Calu3 (cell line): ENCODE results near the gene UBR3. TPM values are rescaled to one million over a fixed set of nuclear protein-coding genes. Genes with fewer than 3 reads are reported as not detected.
"Not testable (repeated sequence)": the region's sequence is repeated elsewhere in the genome, so short reads cannot be mapped to it uniquely, and the experiment has no call there.

Source experiments
- BruUV-seq: library from RNA; stranded (reverse); fragments of 400-500 nt; replicated peaks from 2 replicates; lab custom pipeline; 2021; lab: Mats Ljungman, UMichigan
- CTCF ChIA-PET: fragments of 300-600 bp; sonication (Branson Sonifier 250); formaldehyde crosslinking; loops from one replicate; lab custom pipeline; 2022; ENCODE audit warnings: antibody characterized with exemption; lab: Charles Lee
- DNase-seq: peaks from one replicate; pipeline ENCODE4 v3.0.0; 2022
- H3K27ac Mint-ChIP-seq: one replicate; pipeline ENCODE4 v1.8.0; 2022; ENCODE audit warnings: mixed read lengths; ENCODE audit not compliant: unreplicated experiment
- H3K27me3 Mint-ChIP-seq: one replicate; pipeline ENCODE4 v1.8.0; 2022; ENCODE audit warnings: mixed read lengths; ENCODE audit not compliant: unreplicated experiment
- H3K36me3 Mint-ChIP-seq: one replicate; pipeline ENCODE4 v1.8.0; 2022; ENCODE audit warnings: mild to moderate bottlenecking, moderate library complexity, mixed read lengths; ENCODE audit not compliant: insufficient read depth, unreplicated experiment
- H3K4me1 Mint-ChIP-seq: one replicate; pipeline ENCODE4 v1.8.0; 2022; ENCODE audit warnings: mild to moderate bottlenecking, low read depth, mixed read lengths; ENCODE audit not compliant: unreplicated experiment
- H3K4me3 Mint-ChIP-seq: one replicate; pipeline ENCODE4 v1.8.0; 2022; ENCODE audit warnings: mild to moderate bottlenecking, low read depth, moderate library complexity, mixed read lengths; ENCODE audit not compliant: unreplicated experiment
- H3K9me3 Mint-ChIP-seq: one replicate; pipeline ENCODE4 v1.8.0; 2022; ENCODE audit warnings: low read depth, mixed read lengths; ENCODE audit not compliant: unreplicated experiment
- intact Hi-C: fragments of 100-400 bp; cut with micrococcal nuclease; formaldehyde crosslinking; loops from one replicate; pipeline ENCODE4 v1.10.0; 2022; ENCODE audit not compliant: unreplicated experiment
- total RNA-seq: library from RNA; stranded (reverse); gene quantifications from 2 replicates; pipeline ENCODE4 v1.2.3, GENCODE V29; 2022
- TF ChIP-seq, protein P1 (sequence below): fragments of 200-600 bp; IDR thresholded peaks from one replicate; pipeline ENCODE4 v1.8.0; 2022; ENCODE audit warnings: antibody characterized with exemption; ENCODE audit not compliant: unreplicated experiment

UBR3 gene
- total RNA-seq, 1 experiment from 2014 or later = 33.1 TPM

GRCh38 chr2:169928463-169928864 lies 101.2 kb downstream of the UBR3 start:
- Mint-ChIP-seq H3K9me3 (no peaks in the 10 kb centered on the region), H3K27me3 (no peaks in the 10 kb centered on the region), H3K4me3 (no peak overlapping the region), H3K36me3 (peaks cover 4% of the 10 kb centered on the region), H3K4me1 (no peaks in the 10 kb centered on the region), H3K27ac (no peak overlapping the region)
- intact Hi-C loops = loop anchor here (2.0 to 5.0 kb wide), 2 partner anchors 104 to 401 kb away; partner anchors contain the start of gene METTL5
- TF ChIP-seq, protein P1, sequence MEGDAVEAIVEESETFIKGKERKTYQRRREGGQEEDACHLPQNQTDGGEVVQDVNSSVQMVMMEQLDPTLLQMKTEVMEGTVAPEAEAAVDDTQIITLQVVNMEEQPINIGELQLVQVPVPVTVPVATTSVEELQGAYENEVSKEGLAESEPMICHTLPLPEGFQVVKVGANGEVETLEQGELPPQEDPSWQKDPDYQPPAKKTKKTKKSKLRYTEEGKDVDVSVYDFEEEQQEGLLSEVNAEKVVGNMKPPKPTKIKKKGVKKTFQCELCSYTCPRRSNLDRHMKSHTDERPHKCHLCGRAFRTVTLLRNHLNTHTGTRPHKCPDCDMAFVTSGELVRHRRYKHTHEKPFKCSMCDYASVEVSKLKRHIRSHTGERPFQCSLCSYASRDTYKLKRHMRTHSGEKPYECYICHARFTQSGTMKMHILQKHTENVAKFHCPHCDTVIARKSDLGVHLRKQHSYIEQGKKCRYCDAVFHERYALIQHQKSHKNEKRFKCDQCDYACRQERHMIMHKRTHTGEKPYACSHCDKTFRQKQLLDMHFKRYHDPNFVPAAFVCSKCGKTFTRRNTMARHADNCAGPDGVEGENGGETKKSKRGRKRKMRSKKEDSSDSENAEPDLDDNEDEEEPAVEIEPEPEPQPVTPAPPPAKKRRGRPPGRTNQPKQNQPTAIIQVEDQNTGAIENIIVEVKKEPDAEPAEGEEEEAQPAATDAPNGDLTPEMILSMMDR = peak; percentile 50
- BruUV-seq = no TSS peak
- DNase-seq = peak; percentile 5
- CTCF ChIA-PET = interaction anchor here (0.6 to 0.8 kb wide), 2 partner anchors 138 to 476 kb away, joined by 3 to 5 read pairs; no protein-coding TSS in a partner anchor

GRCh38 chr2:169933124-169933711 lies 106.0 kb downstream of the UBR3 start:
- BruUV-seq = no TSS peak
- no peaks in the 10 kb centered on the region for H3K4me1 Mint-ChIP-seq
- peaks cover 4% of the 10 kb centered on the region for H3K36me3 Mint-ChIP-seq
- no peaks in the 10 kb centered on the region for H3K9me3 Mint-ChIP-seq
- no peak overlapping the region for H3K4me3 Mint-ChIP-seq
- no peaks in the 10 kb centered on the region for H3K27me3 Mint-ChIP-seq
- intact Hi-C loops = loop anchor here (10.0 kb wide), 3 partner anchors 302 to 432 kb away; no protein-coding TSS in a partner anchor
- CTCF ChIA-PET = no interaction called here
- H3K27ac Mint-ChIP-seq = no peak overlapping the region
- TF ChIP-seq, protein P1 = no peak
- no peak for DNase-seq

- H3K27me3 Mint-ChIP-seq, H3K4me3 Mint-ChIP-seq, H3K36me3 Mint-ChIP-seq, H3K4me1 Mint-ChIP-seq, H3K9me3 Mint-ChIP-seq, H3K27ac Mint-ChIP-seq, DNase-seq, BruUV-seq, CTCF ChIA-PET: not testable (repeated sequence)
- intact Hi-C loops = loop anchor here (10.0 kb wide), 3 partner anchors 298 to 428 kb away; no protein-coding TSS in a partner anchor
Measured at GRCh38 chr2:169936652-169937051, 109.4 kb downstream of the UBR3 start.

DNA sequence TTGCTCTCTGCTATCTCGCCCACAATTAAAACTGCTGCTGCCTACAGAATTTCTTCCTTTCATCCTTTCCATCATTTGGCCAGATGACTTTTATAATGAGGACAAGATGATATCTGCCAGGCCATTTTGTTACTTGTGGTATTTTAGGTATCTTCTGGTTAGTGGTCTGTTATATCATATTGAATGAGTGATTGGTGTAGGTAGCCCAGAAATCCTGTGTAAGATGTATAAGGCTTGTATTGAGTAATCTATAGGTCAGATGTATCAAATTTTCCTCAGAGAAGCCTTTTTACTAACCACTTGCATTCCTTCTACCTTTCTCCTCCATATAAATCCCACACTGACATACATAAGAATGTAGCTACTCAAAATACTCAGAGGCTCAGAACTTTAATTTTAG lies 118.3 kb downstream of the UBR3 start:
- TF ChIP-seq, protein P1 = no peak
- no peaks in the 10 kb centered on the region for H3K9me3 Mint-ChIP-seq
- no peaks in the 10 kb centered on the region for H3K4me1 Mint-ChIP-seq
- BruUV-seq = no TSS peak
- intact Hi-C loops = no loop called here
- no peaks in the 10 kb centered on the region for H3K36me3 Mint-ChIP-seq
- no peak overlapping the region for H3K4me3 Mint-ChIP-seq
- H3K27ac Mint-ChIP-seq = no peak overlapping the region
- DNase-seq = no peak
- H3K27me3 Mint-ChIP-seq = no peaks in the 10 kb centered on the region
- CTCF ChIA-PET = interaction anchor here (1.6 kb wide), 1 partner anchor 379 kb away, joined by 3 read pairs; no protein-coding TSS in a partner anchor

DNA sequence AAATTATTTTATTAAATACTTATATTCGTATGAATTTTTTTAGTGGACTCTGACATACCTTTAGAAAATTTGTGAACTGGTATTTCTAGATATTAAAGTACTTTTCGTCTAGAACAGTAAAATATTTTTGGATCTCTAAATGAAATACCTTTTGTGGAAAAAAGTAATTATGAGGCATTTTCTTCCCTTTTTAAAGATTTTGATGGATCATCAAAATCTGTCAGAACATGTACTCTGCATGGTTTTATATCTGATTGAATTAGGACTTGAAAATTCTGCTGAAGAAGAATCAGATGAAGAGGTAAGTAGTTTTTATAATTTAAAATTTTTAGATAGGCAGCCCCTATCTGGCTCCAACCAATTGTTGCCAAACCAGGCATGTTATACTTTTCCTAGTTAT lies 118.8 kb downstream of the UBR3 start:
- no TSS peak for BruUV-seq
- no peaks in the 10 kb centered on the region for H3K4me1 Mint-ChIP-seq
- CTCF ChIA-PET = interaction anchor here (0.7 to 1.6 kb wide), 2 partner anchors 378 to 712 kb away, joined by 3 read pairs; no protein-coding TSS in a partner anchor

More for the DNA sequence above, 118.8 kb downstream of the UBR3 start:
- H3K36me3 Mint-ChIP-seq = no peaks in the 10 kb centered on the region
- intact Hi-C loops = no loop called here
- DNase-seq = no peak
- H3K27me3 Mint-ChIP-seq = no peaks in the 10 kb centered on the region
- H3K27ac Mint-ChIP-seq = no peak overlapping the region
- H3K9me3 Mint-ChIP-seq = no peaks in the 10 kb centered on the region
- no peak overlapping the region for H3K4me3 Mint-ChIP-seq
- TF ChIP-seq, protein P1 = no peak
